Liver (tissue), 9 donors: ENCODE data around the gene SLC7A5. TPM values are rescaled to one million over a fixed set of nuclear protein-coding genes. Genes with fewer than 3 reads are reported as not detected.
"Not testable (repeated sequence)": the region's sequence is repeated elsewhere in the genome, so short reads cannot be mapped to it uniquely, and the experiment has no call there.

ENCODE experiments used
- DNase-seq: peaks from one replicate; pipeline ENCODE4 v3.0.0-alpha.2; 2017; ENCODE audit warnings: low spot score
- H3K27ac ChIP-seq, 2 donors: one replicate each; pipeline ENCODE4 v1.7.0; 2013; ENCODE audit warnings: inconsistent platforms in 2 of 2, low read length in 2 of 2, control low read depth in 1 of 2, low read depth in 1 of 2, mild to moderate bottlenecking in 1 of 2
- H3K27me3 ChIP-seq, 4 donors: one replicate each; pipeline versions ENCODE4 v1.6.1 to v1.7.0; 2013; ENCODE audit warnings: low read length in 3 of 4, inconsistent platforms in 1 of 4, mild to moderate bottlenecking in 1 of 4, moderate library complexity in 1 of 4; ENCODE audit not compliant: control insufficient read depth in 4 of 4, insufficient read depth in 4 of 4
- H3K36me3 ChIP-seq, 4 donors: one replicate each; pipeline versions ENCODE4 v1.6.1 to v1.7.0; 2013; ENCODE audit warnings: low read length in 3 of 4, mild to moderate bottlenecking in 3 of 4, low read depth in 1 of 4, moderate library complexity in 1 of 4; ENCODE audit not compliant: control insufficient read depth in 4 of 4, insufficient read depth in 3 of 4
- H3K4me1 ChIP-seq, 4 donors: one replicate each; pipeline versions ENCODE4 v1.6.1 to v1.7.0; 2013; ENCODE audit warnings: low read length in 3 of 4, mild to moderate bottlenecking in 3 of 4, moderate library complexity in 1 of 4; ENCODE audit not compliant: control insufficient read depth in 4 of 4, insufficient read depth in 4 of 4
- H3K4me3 ChIP-seq, 3 donors: one replicate each; pipeline versions ENCODE4 v1.6.1 to v1.7.0; 2013; ENCODE audit warnings: low read length in 3 of 3, control low read depth in 1 of 3, low read depth in 1 of 3, mild to moderate bottlenecking in 1 of 3
- H3K9ac ChIP-seq, 2 donors: one replicate each; pipeline ENCODE4 v1.7.0; 2013; ENCODE audit warnings: low read length in 2 of 2, mild to moderate bottlenecking in 2 of 2, moderate library complexity in 2 of 2, control low read depth in 1 of 2, low read depth in 1 of 2
- H3K9me3 ChIP-seq, 4 donors: one replicate each; pipeline versions ENCODE4 v1.6.1 to v1.7.0; 2013; ENCODE audit warnings: low read length in 3 of 4; ENCODE audit not compliant: control insufficient read depth in 4 of 4
- ATF3 ChIP-seq: IDR thresholded peaks from 2 replicates; pipeline ENCODE4 v1.6.1; 2016; ENCODE audit warnings: antibody characterized with exemption
- EGR1 ChIP-seq, 2 donors: IDR thresholded peaks; 2 replicates each; pipeline ENCODE4 v1.6.1; 2016 to 2018; ENCODE audit warnings: antibody characterized with exemption in 2 of 2, low read depth in 2 of 2
- FOXA1 ChIP-seq: IDR thresholded peaks from 2 replicates; pipeline ENCODE4 v1.6.1; 2016; ENCODE audit warnings: antibody characterized with exemption
- FOXA2 ChIP-seq: IDR thresholded peaks from 2 replicates; pipeline ENCODE4 v1.6.1; 2016; ENCODE audit warnings: antibody characterized with exemption
- GABPA ChIP-seq, 2 donors: IDR thresholded peaks in 1 of 2; conservative IDR thresholded peaks in 1 of 2; 2 replicates each; pipeline ENCODE4 v1.6.1; 2016; ENCODE audit warnings: antibody characterized with exemption in 2 of 2, mild to moderate bottlenecking in 1 of 2, moderate library complexity in 1 of 2
- HNF4A ChIP-seq, 2 donors: conservative IDR thresholded peaks; 2 replicates each; pipeline ENCODE4 v1.6.1; 2016; ENCODE audit warnings: antibody characterized with exemption in 2 of 2, mild to moderate bottlenecking in 2 of 2
- HNF4G ChIP-seq: IDR thresholded peaks from 2 replicates; pipeline ENCODE4 v1.6.1; 2016; ENCODE audit warnings: antibody characterized with exemption
- JUND ChIP-seq, 2 donors: IDR thresholded peaks; 2 replicates each; pipeline ENCODE4 v1.6.1; 2016; ENCODE audit warnings: antibody characterized with exemption in 2 of 2
- MAX ChIP-seq: IDR thresholded peaks from 2 replicates; pipeline ENCODE4 v1.6.1; 2016; ENCODE audit warnings: antibody characterized with exemption
- RAD21 ChIP-seq, 2 donors: IDR thresholded peaks; 2 replicates each; pipeline ENCODE4 v1.6.1; 2016; ENCODE audit warnings: antibody characterized with exemption in 2 of 2, mild to moderate bottlenecking in 2 of 2
- RXRA ChIP-seq, 2 donors: IDR thresholded peaks; 2 replicates each; pipeline ENCODE4 v1.6.1; 2017 to 2018; ENCODE audit warnings: antibody characterized with exemption in 2 of 2, mild to moderate bottlenecking in 1 of 2
- SP1 ChIP-seq: IDR thresholded peaks from 2 replicates; pipeline ENCODE4 v1.6.1; 2018; ENCODE audit warnings: antibody characterized with exemption, mild to moderate bottlenecking
- TAF1 ChIP-seq: conservative IDR thresholded peaks from 2 replicates; pipeline ENCODE4 v1.6.1; 2016; ENCODE audit warnings: antibody characterized with exemption, mild to moderate bottlenecking
- YY1 ChIP-seq: IDR thresholded peaks from 2 replicates; pipeline ENCODE4 v1.6.1; 2016; ENCODE audit warnings: antibody characterized with exemption, mild to moderate bottlenecking
- WGBS: extraction: QIAGEN DNeasy Blood & Tissue Kit; methylation state at CpG from one replicate; pipeline ENCODE4 v1.1.7; 2013; 5-methylcytosine and 5-hydroxymethylcytosine counted together
- polyA plus RNA-seq, 2 donors: library from polyadenylated mRNA; stranded (reverse) in 1 of 2; unstranded in 1 of 2; fragments of 200-250 nt in 1 of 2; fragments of >200 nt in 1 of 2; fragmentation: Nextera tagmentation in 1 of 2; extraction: Ambion mirVana in 1 of 2; gene quantifications; one replicate each; pipeline versions ENCODE4 v1.2.1 to v1.2.3, GENCODE V29; 2013 to 2015
- total RNA-seq, 2 donors: library from RNA; depleted of rRNA; stranded (reverse); fragments of >200 nt; gene quantifications; one replicate each; pipeline ENCODE4 v1.2.3, GENCODE V29; 2014
- TF ChIP-seq, protein P1 (sequence below): IDR thresholded peaks from 2 replicates; pipeline ENCODE4 v1.6.1; 2016; ENCODE audit warnings: antibody characterized with exemption, mild to moderate bottlenecking
- TF ChIP-seq, protein P2 (sequence below): IDR thresholded peaks from 2 replicates; pipeline ENCODE4 v1.6.1; 2016; ENCODE audit warnings: antibody characterized with exemption
- TF ChIP-seq, protein P3 (sequence below): fragments of 150-350 bp; IDR thresholded peaks from 2 replicates; pipeline ENCODE4 v1.5.1; 2017; ENCODE audit warnings: improper control_type of control experiment, low read depth, low read length; ENCODE audit not compliant: missing input control
- donor health status: healthy.
- donor health status: healthy.
- donor health status: healthy.
- donor health status: healthy.
- donor health status: healthy.

The SLC7A5 gene
- total and polyA plus RNA-seq, 4 donors: 4.5 to 66.0 (median 10.6) TPM

DNA sequence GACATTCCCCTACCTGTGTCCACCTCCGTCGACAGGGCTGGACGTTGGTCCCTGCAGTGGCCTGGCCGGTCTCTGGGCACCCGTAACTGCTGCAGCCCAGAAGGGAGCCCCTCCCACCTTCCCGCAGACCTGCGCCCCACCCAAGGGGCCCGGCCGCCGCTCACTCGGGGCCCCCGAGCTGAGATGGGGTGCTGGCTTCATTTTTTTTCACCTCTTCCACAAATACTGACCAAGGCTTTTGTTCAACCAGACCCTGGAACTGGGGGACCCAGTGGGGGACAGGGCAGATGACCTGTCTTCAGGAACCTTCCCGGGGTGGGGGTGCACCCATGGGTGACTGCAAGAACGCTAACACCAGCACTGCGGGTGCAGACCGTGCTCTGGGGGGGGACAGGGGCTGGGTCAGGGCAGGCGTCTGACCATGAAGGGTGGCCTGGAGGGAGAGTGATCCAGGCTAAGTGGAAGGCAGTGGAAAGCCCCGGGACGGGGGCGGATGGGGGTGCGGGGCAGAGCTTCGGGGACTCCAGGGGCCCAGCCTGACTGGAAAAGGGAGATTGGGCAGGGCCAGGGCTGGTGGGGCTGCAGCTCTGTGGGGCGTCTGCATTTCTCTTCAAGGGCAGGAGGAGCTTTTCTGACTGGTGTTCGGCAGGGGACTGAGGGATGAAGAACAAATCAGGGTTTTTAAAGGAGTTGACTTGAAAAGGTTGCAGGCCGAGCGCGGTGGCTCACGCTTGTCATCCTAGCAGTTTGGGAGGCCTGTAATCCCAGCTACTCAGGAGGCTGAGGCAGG is 42.3 kb downstream of the SLC7A5 start:
- TF ChIP-seq GABPA (IDR thresholded peaks at IDR 0.05 in 1 of 2, conservative IDR thresholded peaks at IDR 0.05 in 1 of 2) (no peak), YY1 (no peak), JUND (IDR thresholded peaks at IDR 0.05) (no peak), MAX (no peak), ATF3 (no peak), FOXA2 (no peak), EGR1 (IDR thresholded peaks at IDR 0.05; ENCODE audit: low read depth in 2 of 2) (no peak), TAF1 (no peak), FOXA1 (no peak), RAD21 (IDR thresholded peaks at IDR 0.05) (no peak), HNF4G (no peak), SP1 (no peak), HNF4A (conservative IDR thresholded peaks at IDR 0.05) (no peak), RXRA (IDR thresholded peaks at IDR 0.05) (no peak)
- TF ChIP-seq, protein P1, sequence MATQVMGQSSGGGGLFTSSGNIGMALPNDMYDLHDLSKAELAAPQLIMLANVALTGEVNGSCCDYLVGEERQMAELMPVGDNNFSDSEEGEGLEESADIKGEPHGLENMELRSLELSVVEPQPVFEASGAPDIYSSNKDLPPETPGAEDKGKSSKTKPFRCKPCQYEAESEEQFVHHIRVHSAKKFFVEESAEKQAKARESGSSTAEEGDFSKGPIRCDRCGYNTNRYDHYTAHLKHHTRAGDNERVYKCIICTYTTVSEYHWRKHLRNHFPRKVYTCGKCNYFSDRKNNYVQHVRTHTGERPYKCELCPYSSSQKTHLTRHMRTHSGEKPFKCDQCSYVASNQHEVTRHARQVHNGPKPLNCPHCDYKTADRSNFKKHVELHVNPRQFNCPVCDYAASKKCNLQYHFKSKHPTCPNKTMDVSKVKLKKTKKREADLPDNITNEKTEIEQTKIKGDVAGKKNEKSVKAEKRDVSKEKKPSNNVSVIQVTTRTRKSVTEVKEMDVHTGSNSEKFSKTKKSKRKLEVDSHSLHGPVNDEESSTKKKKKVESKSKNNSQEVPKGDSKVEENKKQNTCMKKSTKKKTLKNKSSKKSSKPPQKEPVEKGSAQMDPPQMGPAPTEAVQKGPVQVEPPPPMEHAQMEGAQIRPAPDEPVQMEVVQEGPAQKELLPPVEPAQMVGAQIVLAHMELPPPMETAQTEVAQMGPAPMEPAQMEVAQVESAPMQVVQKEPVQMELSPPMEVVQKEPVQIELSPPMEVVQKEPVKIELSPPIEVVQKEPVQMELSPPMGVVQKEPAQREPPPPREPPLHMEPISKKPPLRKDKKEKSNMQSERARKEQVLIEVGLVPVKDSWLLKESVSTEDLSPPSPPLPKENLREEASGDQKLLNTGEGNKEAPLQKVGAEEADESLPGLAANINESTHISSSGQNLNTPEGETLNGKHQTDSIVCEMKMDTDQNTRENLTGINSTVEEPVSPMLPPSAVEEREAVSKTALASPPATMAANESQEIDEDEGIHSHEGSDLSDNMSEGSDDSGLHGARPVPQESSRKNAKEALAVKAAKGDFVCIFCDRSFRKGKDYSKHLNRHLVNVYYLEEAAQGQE: no peak
- TF ChIP-seq, protein P2, sequence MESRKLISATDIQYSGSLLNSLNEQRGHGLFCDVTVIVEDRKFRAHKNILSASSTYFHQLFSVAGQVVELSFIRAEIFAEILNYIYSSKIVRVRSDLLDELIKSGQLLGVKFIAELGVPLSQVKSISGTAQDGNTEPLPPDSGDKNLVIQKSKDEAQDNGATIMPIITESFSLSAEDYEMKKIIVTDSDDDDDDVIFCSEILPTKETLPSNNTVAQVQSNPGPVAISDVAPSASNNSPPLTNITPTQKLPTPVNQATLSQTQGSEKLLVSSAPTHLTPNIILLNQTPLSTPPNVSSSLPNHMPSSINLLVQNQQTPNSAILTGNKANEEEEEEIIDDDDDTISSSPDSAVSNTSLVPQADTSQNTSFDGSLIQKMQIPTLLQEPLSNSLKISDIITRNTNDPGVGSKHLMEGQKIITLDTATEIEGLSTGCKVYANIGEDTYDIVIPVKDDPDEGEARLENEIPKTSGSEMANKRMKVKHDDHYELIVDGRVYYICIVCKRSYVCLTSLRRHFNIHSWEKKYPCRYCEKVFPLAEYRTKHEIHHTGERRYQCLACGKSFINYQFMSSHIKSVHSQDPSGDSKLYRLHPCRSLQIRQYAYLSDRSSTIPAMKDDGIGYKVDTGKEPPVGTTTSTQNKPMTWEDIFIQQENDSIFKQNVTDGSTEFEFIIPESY: no peak
- TF ChIP-seq, protein P3, sequence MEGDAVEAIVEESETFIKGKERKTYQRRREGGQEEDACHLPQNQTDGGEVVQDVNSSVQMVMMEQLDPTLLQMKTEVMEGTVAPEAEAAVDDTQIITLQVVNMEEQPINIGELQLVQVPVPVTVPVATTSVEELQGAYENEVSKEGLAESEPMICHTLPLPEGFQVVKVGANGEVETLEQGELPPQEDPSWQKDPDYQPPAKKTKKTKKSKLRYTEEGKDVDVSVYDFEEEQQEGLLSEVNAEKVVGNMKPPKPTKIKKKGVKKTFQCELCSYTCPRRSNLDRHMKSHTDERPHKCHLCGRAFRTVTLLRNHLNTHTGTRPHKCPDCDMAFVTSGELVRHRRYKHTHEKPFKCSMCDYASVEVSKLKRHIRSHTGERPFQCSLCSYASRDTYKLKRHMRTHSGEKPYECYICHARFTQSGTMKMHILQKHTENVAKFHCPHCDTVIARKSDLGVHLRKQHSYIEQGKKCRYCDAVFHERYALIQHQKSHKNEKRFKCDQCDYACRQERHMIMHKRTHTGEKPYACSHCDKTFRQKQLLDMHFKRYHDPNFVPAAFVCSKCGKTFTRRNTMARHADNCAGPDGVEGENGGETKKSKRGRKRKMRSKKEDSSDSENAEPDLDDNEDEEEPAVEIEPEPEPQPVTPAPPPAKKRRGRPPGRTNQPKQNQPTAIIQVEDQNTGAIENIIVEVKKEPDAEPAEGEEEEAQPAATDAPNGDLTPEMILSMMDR: no peak
- Histone ChIP-seq H3K4me1 (peaks cover 0 to 3% (median 1%) of the 10 kb centered on the region in 4 donors), H3K9me3 (no peaks in the 10 kb centered on the region), H3K27me3 (no peaks in the 10 kb centered on the region), H3K9ac (no peak overlapping the region), H3K4me3 (no peak overlapping the region), H3K27ac (no peak overlapping the region), H3K36me3 (peaks cover 0 to 9% (median 2%) of the 10 kb centered on the region in 4 donors)
- WGBS: 89% methylated on average over 28 of the region's 28 CpGs
- no peak for DNase-seq

DNA sequence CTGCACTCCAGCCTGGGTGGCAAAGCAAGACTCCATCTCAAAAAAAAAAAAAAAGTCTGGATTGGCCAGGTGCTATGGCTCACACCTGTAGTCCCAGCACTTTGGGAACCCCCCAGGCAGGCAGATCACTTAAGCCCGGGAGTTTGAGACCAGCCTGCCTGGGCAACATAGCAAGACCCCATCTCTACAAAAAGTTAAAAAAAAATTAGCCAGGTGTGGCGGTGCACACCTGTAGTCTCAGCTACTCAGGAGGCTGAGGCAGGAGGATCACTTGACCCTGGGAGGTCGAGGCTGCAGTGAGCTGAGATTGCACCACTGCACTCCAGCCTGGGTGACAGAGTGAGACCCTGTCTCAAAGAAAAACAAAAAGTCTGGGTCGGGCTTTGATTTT is 42.9 kb downstream of the SLC7A5 start:
- not testable (repeated sequence) for H3K9me3 ChIP-seq, H3K27me3 ChIP-seq, H3K4me3 ChIP-seq, H3K27ac ChIP-seq, DNase-seq, H3K4me1 ChIP-seq, H3K36me3 ChIP-seq, H3K9ac ChIP-seq
- 69% methylated on average over 4 of the region's 4 CpGs for WGBS

DNA sequence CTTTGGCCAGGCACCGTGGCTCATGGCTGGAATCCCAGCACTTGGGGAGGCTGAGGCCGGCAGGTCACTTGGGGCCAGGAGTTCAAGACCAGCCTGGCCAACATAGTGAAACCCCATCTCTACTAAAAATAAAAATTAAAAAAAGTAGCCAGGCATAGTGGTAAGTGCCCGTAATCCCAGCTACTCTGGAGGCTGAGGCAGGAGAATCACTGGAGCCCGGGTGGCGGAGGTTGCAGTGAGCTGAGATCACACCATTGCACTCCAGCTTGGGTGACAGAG is 43.5 kb downstream of the SLC7A5 start:
- WGBS: 78% methylated on average over 5 of the region's 5 CpGs
- H3K4me3 ChIP-seq, H3K27ac ChIP-seq, H3K9me3 ChIP-seq, DNase-seq, H3K36me3 ChIP-seq, H3K9ac ChIP-seq, H3K27me3 ChIP-seq, H3K4me1 ChIP-seq: not testable (repeated sequence)
